Stomach (tissue), 4 donors: ENCODE measurements around the gene PPP3CA.

ENCODE experiments used
- POLR2A ChIP-seq, 4 donors: fragments of 450-650 bp; IDR thresholded peaks; one replicate each; pipeline ENCODE4 v1.6.1; 2016; ENCODE audit warnings: antibody characterized with exemption in 4 of 4, control low read depth in 2 of 4, mild to moderate bottlenecking in 1 of 4, moderate library complexity in 1 of 4
- POLR2AphosphoS5 ChIP-seq, 3 donors: sonication (generic); formaldehyde crosslinking; IDR thresholded peaks; one replicate each; pipeline ENCODE4 v1.6.1; 2016; ENCODE audit warnings: antibody characterized with exemption in 3 of 3
- TF ChIP-seq, protein P1 (sequence below), 7 experiments: fragments of 450-650 bp in 4 of 7; fragments of 200-600 bp in 3 of 7; sonication (generic) in 3 of 7; IDR thresholded peaks; one replicate each; pipeline ENCODE4 v1.5.1; 2016 to 2019; ENCODE audit warnings: antibody characterized with exemption in 7 of 7, control low read depth in 2 of 7, mild to moderate bottlenecking in 1 of 7

DNA sequence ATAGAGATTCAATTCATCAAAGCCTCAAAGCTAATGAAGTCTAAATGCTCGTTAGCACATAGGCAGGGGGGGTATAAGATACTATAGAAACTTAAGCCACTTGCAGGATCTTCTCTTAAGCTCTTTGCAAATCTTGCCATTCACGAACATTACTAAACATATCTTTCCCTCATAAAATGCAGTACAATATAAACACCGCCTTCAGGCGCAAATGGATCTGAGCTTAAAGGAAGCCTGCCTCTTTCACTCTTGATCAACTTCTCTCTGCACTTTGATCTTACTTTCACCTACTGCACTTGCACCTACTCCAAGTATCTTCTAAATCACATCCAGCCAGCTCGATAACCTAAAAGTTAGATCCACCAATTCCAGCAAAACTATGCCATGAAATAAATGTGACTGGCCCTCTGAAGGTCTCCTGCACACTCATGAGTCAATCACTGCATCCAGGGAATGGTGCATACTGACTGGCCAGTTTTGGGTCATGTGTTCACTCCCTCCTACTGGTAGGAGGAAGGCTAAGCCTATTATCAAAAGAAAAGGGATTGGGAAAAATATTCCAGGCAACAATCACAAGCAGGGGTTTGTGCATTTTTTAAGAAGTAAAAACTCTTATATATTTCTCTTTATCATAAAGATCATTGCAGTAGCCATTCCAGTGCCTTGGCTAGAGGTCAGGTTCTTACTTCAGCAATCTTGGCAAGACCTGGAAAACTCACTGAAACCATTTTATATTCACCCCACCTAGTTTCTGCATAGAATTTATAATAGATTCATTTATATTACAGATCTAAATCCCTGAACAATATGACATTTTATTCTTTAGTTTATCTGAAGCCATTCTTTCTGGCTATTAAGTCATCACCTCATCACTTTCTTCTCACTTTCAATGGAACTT lies 222.0 kb downstream of the PPP3CA start:
- TF ChIP-seq, protein P1, sequence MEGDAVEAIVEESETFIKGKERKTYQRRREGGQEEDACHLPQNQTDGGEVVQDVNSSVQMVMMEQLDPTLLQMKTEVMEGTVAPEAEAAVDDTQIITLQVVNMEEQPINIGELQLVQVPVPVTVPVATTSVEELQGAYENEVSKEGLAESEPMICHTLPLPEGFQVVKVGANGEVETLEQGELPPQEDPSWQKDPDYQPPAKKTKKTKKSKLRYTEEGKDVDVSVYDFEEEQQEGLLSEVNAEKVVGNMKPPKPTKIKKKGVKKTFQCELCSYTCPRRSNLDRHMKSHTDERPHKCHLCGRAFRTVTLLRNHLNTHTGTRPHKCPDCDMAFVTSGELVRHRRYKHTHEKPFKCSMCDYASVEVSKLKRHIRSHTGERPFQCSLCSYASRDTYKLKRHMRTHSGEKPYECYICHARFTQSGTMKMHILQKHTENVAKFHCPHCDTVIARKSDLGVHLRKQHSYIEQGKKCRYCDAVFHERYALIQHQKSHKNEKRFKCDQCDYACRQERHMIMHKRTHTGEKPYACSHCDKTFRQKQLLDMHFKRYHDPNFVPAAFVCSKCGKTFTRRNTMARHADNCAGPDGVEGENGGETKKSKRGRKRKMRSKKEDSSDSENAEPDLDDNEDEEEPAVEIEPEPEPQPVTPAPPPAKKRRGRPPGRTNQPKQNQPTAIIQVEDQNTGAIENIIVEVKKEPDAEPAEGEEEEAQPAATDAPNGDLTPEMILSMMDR (IDR thresholded peaks at IDR 0.05): no peak
- TF ChIP-seq POLR2AphosphoS5 (IDR thresholded peaks at IDR 0.05): no peak
- no peak for TF ChIP-seq POLR2A (IDR thresholded peaks at IDR 0.05)
